NCI-H345 treated with DMSO at 0.1 percent for 48 hours (cell line): ENCODE measurements around the gene APOBEC3C.
"Not testable (repeated sequence)": the region's sequence is repeated elsewhere in the genome, so short reads cannot be mapped to it uniquely, and the experiment has no call there.

ENCODE experiments used
- DNase-seq: peaks from one replicate; lab custom pipeline; 2025; ENCODE audit not compliant: unreplicated experiment; lab: John Stamatoyannopoulos, UW

The APOBEC3C gene

DNA sequence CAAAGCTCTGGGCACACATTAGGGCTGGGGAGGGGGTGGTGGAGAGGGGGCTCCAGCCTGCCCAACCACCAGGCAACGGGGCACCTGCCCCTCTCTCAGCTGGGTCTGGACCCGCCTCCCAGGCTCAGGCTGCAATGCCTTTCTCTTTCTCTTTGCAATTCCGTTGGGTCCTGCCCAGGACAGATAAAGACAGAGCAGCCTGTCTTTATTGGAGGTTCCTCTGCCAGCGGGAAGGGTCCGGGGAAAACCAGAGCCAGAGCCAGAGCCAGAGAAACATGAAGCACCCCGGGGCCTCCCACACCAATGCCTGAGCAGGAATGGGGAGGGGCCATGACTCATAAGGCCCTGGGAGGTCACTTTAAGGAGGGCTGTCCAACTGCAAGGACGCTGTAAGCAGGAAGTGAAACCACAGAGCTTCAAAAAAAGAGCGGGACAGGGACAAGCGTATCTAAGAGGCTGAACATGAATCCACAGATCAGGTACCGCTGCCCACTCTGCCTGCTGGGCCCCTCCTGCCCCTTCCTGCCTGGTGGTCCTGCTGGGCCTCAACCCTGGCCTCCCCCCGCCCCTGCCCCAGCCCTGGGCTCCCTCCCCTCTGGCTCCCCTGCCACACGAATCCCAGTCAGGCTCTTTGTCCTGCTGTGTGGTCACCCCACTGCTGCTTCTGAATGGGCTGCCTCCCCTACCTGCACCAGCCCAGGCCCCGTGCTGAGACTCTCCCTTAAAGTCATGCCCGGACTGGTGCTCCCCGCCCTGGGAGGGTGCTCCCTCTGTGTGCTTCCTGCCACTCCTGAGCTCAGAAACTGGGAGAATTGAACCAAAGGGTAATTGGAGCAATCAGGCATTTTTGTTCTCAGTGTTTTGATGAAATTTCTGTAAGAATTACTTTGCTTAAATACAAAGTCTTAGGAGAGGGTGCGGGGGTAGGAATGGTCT is 31.8 kb upstream of the APOBEC3C start, which contains the start of gene APOBEC3B:
TSS of gene APOBEC3B (plus strand) at position 356 of the 936 bp plus-strand sequence. CDS start at position 463, 107 bp downstream.
- DNase-seq, result no peak

DNA sequence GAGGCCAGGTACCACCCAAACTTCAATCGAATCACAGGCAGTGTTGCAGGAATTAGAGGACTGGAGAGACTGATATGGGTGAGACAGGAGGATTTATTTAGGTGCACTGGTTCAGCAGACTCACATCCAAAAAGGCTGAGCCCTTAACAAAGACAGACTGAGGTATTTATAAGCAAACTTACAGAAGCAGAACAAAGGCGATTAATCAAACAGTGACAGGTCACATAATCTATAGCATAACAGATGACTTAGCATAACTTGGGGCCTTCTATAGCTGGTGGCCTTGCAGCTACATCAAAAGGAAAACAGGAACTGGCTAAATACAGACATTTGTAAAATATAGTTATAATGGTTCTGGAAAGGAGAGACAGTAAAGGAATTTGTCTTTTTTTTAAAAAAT is 29.8 kb upstream of the APOBEC3C start:
- no peak for DNase-seq

DNA sequence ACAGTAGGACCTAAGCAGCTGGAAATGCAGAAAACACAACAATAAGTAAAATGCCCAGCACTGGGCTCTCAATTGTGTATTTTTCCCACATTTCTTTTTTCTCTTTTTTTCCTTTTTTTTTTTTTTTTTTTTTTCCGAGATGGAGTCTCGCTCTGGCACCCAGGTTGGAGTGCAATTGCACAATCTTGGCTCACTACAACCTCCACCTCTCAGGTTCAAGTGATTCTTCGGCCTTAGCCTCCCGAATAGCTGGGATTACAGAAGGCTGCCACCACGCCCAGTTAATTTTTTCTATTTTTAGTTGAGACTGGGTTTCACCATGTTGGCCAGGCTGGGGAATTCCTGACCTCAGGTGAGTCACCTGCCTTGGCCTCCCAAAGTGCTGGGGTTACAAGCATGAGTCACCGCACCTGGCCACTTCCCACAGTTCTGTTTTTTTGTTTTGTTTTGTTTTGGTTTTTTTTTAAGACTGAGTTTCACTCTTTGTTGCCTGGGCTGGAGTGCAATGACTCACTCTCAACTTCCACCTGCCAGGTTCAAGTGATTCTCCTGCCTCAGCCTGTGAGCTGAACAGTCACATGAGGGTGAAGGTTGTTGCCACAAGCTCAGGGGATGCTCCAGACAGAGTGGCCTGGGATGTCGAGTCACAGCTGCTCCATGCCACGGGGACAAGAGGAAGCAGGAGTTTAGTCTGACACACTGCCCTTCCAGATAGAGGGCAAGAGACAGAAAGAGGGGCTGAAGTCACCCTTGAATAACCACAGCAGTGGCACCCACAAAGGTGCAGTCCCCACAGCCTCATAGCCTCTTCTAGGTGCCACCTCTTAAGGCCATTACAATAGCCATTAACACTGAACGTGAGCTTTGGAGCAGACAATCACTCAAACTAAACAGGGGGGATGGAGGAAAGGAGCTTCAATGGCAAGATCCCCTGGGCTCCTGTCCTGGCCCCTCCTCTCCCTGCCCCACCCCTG is 29.0 kb upstream of the APOBEC3C start:
- DNase-seq, result peak; percentile 65

DNA sequence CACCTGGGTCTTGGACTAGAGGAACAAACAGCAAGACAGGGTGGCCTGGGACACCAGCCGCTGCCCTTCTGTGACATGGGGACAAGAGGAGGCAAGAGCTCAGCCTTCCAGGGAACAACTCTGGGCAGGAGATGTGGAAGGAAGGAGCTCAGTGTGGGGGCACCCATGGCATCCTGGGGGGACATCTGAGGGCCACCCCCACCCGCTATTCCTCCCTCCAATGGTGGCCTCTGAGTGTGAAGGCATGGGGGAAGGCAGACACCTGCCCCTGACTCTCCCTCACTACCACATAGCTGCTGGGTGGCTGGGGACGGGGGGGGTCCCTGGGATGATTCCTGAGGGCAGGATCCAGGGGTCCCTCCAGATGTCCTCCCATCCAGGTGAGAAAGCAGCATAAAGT is 27.4 kb upstream of the APOBEC3C start:
- DNase-seq, result no peak

DNA sequence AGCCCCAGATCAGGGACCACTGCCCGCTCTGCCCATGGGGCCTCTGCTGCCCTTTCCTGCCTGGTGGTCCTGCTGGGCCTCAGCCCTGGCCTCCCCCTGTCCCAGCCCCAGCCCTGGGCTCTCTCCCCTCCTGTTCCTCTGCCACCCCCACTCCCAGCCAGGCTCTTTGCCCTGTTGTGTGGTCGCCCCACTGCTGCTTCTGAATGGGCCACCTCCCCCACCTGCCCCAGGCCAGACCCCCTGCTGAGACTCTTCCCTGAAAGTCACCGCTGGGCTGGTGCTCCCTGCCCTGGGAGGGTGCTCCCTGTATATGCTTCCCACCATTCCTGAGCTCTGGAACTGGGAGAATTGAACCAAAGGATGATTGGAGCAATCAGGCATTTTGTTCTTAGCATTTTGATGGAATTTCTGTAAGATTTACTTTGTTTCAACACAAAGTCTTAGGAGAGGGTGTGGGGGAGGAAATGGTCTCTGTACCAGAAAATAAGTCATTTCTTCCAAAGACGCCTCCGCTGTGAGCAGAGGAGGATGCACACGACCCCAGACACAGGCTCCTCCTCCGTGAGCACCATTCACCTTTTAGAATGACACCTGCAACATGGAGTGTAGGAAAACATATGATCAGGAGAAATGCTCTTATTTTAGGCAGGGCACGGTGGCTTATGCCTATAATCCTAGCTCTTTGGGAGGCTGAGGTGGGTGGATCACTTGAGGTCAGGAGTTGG is 26.7 kb upstream of the APOBEC3C start:
- no peak for DNase-seq

DNA sequence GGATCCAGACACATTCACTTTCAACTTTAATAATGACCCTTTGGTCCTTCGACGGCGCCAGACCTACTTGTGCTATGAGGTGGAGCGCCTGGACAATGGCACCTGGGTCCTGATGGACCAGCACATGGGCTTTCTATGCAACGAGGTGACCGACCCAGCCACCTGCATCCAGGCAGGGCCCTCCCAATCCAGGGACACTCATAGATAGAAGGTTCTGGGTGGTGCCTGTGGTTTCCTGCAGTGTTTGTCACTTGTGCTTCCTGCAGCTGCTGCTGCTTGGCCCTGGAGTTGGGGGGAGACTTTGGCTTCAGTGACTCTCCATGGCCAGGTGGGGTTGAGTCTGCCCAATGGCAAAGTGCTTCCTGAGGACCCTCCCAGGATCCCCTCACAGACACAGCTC is 24.6 kb upstream of the APOBEC3C start:
- DNase-seq, result no peak

DNA sequence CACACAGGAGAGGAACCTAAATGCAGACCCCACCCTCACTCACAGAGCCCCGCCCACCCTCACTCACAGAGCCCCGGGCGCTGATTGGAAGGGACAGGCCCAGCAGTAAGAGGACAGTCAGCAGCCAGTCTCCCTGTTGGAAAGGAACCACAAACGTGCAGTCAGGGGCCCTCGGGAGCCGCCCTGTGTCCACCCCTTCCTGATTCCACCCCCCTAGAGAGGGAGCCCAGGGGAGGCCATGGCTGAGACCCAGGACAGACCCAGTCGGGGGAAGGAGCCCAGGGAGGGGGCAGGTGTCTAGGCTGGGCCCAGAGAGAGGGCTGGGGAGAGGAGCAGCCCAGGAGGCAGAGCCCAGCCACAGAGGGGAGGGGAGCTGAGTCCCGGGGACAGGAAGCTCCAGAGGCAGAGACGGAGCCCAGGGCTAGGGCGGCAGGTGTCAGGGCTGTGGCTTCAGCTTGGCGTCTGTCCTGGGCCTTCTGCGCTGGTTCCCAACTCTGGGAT is 21.1 kb upstream of the APOBEC3C start:
- not testable (repeated sequence) for DNase-seq

DNA sequence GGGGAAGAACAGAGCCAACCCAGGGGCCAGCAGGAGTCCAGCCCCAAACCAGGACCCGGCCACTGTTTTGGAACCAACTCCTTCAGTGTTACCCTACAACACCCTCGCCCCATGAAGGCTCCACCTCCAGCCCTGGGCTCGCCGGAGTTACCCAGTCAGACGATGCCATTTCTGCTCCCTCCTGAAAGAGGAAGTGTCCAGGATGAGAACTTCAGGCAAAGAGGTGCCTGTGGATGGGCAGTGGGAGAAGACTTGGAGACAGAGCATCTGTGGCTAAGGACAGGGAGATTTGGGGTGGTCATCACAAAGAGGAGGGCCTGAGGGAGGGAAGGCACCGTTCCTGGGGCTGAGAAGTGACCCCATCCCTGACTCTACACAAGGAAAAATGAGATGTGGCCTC is 18.0 kb upstream of the APOBEC3C start:
- no peak for DNase-seq

DNA sequence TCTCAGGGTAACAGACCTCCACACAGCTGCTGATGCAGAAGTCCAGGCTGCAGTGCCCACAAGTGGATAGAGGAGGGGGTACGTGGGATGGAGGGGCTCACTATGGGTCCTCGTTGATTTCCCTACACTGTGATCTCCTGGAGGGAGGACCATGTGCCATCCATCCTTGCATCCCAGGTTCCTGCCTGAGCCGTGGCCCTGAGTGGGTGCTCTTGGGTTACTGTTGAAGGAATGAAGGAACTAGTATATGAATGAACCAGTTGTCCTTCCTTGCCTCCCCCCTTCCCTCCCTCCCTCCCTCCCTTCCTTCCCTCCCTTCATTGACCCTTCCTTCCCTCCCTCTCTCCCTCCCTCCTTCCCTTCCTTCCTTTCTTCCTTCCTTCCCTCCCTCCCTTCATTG is 16.5 kb upstream of the APOBEC3C start:
- DNase-seq, result no peak

DNA sequence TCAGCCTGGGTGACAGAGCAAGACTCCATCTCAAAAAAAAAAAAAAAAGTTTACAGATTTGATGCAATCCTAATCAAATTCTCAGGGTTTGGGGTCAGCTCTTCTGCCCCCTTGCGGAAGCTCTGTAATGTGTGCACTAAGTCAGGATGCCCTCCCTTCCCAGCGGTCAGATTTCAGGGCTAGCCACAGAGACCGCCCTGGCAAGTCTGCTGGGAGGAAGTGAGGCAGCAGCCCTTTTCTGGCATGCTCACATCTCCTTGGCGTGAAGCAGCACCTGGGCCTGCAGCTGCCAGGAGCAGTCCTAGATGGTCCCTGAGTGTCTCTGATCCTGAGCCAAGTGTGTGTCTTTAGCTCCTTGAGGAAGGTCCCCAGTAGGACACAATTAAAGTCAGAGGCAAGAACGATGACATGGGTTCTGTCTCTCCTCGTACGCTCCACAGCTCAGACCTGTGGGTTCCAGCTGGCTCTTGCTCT is 10.9 kb upstream of the APOBEC3C start:
- DNase-seq, result no peak

DNA sequence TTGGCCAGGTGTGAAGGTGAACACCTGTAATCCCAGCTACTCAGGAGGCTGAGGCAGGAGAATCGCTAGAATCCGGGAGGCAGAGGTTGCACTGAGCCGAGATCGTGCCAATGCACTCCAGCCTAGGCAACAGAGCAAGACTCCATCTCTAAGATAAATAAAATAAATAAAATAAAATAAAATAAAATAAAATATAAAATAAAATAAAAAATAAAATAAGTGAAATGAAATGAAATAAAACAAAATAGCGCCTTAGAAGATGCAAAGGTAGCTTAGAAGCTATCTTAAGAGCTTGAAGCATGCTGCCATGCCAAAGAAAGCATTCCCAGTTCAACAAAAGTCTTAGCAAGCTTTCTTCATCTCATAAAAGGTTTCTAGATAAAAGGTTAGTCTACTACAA is 6.9 kb upstream of the APOBEC3C start:
- no peak for DNase-seq

DNA sequence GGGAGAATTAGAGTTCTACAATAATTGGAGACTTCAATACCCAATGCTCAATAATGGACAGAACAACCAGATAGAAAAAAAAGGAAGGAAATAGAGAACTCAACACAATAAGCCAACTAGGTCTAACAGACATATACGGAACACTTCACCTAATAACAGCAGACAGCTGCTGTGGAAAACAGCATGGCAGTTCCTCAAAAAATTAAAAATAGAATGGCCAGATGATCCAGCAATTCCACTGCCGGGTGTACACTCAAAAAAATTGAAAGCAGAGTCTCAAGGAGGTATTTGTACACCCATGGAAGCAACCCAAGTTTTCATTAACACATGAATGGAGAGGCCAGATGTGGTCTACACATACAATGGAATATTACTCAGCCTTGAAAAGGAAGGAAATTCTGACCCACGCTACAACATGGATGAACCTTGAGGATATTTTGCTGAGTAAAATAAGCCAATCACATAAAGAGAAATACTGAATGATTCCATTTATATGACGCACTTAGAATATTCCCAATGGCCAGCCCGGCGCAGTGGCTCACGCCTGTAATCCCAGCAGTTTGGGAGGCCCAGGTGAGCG is 5.7 kb upstream of the APOBEC3C start:
- not testable (repeated sequence) for DNase-seq

DNA sequence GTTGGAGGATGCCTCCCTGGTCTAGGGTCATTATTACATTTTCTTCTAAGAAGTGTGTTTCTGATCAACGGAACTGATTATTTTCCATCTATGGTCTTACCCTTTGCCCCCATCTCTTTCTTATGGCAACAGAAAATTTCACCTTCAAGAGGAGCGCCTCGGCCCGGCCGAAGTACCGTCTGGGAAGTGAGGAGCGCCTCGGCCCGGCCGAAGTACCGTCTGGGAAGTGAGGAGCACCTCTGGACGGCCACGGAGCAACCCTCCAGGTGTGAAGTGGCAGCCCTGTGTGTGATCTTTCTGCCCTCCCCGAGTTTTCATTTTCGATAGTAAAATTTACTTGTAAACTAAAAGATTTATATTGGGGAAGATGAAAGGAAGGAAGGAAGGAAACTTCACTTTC is 3.1 kb upstream of the APOBEC3C start:
- DNase-seq, result no peak

DNA sequence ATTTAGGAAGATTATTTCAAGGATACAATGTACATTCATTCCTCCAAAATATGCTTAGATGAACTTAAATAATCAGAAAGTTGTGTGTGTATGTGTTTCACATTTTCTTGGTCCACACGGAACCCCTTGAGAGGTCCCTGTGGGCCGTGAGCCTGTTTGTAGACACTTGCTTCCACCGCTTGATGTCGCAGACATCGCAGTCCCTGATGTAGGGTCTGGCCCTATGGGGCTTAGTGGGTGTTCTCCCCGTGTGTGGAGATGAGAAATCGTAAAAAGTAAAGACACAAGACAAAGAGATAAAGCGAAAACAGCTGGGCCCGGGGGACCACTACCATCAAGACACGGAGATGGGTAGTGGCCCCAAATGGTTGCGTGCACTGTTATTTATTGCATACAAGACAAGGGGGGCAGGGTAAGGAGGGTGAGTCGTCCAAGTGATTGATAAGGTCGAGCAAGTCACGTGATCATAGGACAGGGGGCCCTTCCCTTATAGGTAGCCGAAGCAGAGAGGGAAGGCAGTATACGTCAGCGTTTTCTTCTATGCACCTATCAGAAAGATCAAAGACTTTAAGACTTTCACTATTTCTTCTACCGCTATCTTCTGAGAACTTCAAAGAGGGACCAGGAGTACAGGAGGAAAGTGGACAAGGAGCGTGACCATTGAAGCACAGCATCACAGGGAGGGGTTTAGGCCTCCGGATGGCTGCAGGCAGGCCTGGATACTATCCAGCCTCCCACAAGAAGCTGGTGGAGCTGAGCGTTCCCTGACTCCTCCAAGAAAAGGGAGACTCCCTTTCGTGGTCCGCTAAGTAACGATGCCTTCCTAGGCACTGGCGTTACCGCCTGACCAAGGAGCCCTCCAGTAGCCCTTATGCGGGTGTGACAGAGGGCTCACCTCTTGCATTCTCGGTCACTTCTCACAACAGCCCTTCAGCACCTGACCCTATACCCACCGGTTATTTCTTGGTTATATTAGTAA is 1.2 kb upstream of the APOBEC3C start:
- DNase-seq, result no peak

DNA sequence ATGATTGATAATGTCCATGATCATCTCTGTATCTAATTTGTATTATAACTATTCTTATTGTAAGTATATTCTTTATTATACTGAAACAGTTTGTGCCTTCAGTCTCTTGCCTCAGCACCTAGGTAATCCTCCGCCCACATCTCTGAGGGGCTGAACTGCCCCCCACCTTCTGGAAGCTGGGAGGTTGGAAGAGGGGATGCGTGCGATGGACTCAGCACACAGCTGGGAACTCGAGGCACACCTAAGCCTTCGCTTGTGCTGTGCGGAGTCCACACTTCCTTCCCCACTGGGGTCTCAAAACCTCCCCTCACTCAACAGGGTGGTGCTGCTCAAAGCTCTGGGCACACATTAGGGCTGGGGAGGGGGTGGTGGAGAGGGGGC is 506 bp upstream of the APOBEC3C start:
- not testable (repeated sequence) for DNase-seq

DNA sequence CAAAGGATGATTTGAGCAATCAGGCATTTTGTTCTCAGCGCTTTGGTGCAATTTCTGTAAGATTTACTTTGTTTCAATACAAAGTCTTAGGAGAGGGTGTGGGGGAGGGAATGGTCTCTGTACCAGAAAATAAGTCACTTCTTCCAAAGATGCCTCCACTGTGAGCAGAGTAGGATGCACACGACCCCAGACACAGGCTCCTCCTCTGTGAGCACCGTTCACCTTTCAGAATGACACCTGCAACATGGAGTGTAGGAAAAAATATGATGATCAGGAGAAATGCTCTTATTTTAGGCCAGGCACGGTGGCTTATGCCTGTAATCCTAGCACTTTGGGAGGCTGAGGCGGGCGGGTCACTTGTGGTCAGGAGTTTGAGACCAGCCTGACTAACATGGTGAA is 665 bp downstream of the APOBEC3C start:
- not testable (repeated sequence) for DNase-seq

DNA sequence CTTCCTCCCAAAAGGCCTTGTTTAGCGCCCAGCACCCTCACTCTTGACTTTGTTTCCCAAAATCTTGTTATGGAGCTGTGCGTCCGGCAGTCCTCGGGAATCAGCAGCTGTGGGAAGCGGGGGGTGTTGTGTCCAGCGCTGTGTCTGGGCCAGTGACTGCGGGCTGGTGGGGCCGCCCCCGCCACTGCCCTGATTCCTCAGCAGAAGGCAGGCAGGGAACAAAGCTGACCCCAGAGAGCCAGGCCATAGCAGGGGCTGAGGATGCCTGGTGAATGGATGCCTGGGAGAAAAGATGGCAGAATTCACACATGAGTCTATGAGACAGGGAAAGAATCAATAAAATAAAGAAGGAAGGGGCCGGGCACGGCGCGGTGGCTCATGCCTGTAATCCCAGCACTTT is 2.5 kb downstream of the APOBEC3C start:
- DNase-seq, result no peak

DNA sequence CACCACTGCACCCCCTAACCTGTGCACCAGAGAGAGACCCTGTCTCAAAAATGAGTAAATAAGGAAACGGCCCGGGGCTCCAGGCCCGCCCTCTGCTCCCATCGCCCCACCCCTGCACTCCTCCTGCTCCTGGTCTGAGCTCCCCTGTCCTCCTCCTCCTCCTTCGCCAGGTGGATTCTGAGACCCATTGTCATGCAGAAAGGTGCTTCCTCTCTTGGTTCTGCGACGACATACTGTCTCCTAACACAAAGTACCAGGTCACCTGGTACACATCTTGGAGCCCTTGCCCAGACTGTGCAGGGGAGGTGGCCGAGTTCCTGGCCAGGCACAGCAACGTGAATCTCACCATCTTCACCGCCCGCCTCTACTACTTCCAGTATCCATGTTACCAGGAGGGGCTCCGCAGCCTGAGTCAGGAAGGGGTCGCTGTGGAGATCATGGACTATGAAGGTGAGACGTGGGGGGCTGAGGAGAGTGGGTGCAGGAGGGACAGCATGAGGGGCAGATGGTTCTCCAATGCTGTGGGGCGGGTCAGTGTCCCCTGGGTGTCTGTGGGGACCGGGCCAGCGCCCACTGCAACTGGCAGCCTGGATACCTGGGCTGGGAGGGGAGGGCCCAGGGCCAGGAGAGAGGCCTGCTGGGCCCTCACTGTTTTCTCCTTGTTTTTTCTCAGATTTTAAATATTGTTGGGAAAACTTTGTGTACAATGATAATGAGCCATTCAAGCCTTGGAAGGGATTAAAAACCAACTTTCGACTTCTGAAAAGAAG is 3.7 kb downstream of the APOBEC3C start:
- no peak for DNase-seq
